Measurements from ENCODE around the gene TCF12. TPM values are rescaled to one million over a fixed set of nuclear protein-coding genes. Genes with fewer than 3 reads are reported as not detected.

The TCF12 gene
- polyA plus RNA-seq, 1 experiment = 447 TPM

- H3K9me3 ChIP-seq (ENCODE audit: control insufficient read depth, insufficient read depth, low read length) = no peaks in the 10 kb centered on the region; the same call in 1 of the 2 replicates
- TF ChIP-seq, protein P1, sequence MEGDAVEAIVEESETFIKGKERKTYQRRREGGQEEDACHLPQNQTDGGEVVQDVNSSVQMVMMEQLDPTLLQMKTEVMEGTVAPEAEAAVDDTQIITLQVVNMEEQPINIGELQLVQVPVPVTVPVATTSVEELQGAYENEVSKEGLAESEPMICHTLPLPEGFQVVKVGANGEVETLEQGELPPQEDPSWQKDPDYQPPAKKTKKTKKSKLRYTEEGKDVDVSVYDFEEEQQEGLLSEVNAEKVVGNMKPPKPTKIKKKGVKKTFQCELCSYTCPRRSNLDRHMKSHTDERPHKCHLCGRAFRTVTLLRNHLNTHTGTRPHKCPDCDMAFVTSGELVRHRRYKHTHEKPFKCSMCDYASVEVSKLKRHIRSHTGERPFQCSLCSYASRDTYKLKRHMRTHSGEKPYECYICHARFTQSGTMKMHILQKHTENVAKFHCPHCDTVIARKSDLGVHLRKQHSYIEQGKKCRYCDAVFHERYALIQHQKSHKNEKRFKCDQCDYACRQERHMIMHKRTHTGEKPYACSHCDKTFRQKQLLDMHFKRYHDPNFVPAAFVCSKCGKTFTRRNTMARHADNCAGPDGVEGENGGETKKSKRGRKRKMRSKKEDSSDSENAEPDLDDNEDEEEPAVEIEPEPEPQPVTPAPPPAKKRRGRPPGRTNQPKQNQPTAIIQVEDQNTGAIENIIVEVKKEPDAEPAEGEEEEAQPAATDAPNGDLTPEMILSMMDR (IDR thresholded peaks at IDR 0.05; ENCODE audit: low read depth, low read length) = no peak
- ChIA-PET CTCF (interaction anchor here (0.7 kb wide), 1 partner anchor 18 kb away, joined by 3 read pairs; no protein-coding TSS in a partner anchor), POLR2A (interaction anchor here (0.7 kb wide), 1 partner anchor 33 kb away, joined by 5 read pairs; no protein-coding TSS in a partner anchor)
- DNase-seq (ENCODE audit: low read depth, low spot score) = no peak
- no peaks in the 10 kb centered on the region for H3K27me3 ChIP-seq (ENCODE audit: control insufficient read depth, insufficient read depth, low read length)
- no peak overlapping the region for H3K27ac ChIP-seq (ENCODE audit: low read depth, low read length)
- H3K4me3 ChIP-seq (ENCODE audit: low read depth, low read length) = no peak overlapping the region
Observed at GRCh38 chr15:57323806-57324589, 405.6 kb downstream of the TCF12 start.

DNA sequence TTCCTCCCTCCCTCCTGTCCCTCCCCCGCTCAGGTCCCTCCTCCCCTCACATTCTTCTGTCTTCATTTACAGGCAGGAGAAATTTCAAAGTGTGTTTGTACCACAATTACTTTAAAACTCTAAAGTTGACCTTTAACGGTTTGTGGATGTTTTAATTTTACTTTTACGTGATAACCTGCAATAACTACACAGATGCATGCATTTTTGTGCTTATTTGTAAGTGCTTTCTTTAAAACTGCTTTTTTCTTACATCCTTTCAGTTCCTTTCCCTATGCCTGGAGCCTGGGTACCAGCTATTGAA lies 406.1 kb downstream of the TCF12 start:
- H3K4me3 ChIP-seq (ENCODE audit: low read depth, low read length) = no peak overlapping the region
- CTCF ChIA-PET = interaction anchor here (0.7 kb wide), 1 partner anchor 18 kb away, joined by 3 read pairs; no protein-coding TSS in a partner anchor
- DNase-seq (ENCODE audit: low read depth, low spot score) = no peak
- POLR2A ChIA-PET = interaction anchor here (0.7 kb wide), 1 partner anchor 34 kb away, joined by 5 read pairs; no protein-coding TSS in a partner anchor
- TF ChIP-seq, protein P1 (IDR thresholded peaks at IDR 0.05; ENCODE audit: low read depth, low read length) = no peak
- no peaks in the 10 kb centered on the region; the same call in 1 of the 2 replicates for H3K9me3 ChIP-seq (ENCODE audit: control insufficient read depth, insufficient read depth, low read length)
- no peak overlapping the region for H3K27ac ChIP-seq (ENCODE audit: low read depth, low read length)
- no peaks in the 10 kb centered on the region for H3K27me3 ChIP-seq (ENCODE audit: control insufficient read depth, insufficient read depth, low read length)

DNA sequence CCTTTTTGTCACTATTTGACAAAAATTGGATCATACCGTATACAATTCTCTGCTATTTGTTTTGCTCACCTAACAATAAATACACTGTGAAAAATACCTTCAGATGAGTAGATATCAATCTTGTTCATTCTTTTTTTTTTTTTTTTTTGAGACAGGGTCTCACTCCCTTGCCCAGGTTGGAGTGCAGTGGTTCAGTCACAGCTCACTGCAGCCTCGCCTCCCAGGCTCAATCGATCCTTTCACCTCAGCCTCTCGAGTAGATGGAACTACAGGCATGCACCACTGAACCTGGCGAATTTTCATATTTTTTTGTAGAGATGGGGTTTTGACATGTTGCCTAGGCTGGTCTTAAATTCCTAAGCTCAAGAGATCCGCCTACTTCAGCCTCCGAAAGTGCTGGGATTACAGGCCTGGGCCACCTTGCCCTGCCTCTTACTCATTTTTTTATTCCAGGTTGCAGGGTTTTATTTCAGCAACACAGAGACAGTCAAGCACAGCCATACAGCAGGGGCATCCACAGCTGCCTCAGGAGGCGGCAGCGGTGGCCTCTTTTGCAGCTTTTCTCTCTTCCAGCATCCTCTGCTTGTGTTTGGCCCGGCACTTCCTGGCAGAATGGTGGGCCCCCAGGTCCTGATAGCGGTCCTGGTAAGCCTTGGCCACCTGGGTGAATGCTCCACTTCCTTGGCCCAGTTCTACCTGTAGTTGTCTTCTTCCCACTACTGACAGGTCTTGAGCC lies 406.7 kb downstream of the TCF12 start:
- Histone ChIP-seq H3K27me3 (ENCODE audit: control insufficient read depth, insufficient read depth, low read length) (no peaks in the 10 kb centered on the region), H3K9me3 (ENCODE audit: control insufficient read depth, insufficient read depth, low read length) (no peaks in the 10 kb centered on the region; the same call in 1 of the 2 replicates), H3K27ac (ENCODE audit: low read depth, low read length) (no peak overlapping the region), H3K4me3 (ENCODE audit: low read depth, low read length) (no peak overlapping the region)
- ChIA-PET CTCF (interaction anchor here (0.7 kb wide), 1 partner anchor 19 kb away, joined by 3 read pairs; no protein-coding TSS in a partner anchor), POLR2A (interaction anchor here (0.7 kb wide), 1 partner anchor 34 kb away, joined by 5 read pairs; no protein-coding TSS in a partner anchor)
- TF ChIP-seq, protein P1 (IDR thresholded peaks at IDR 0.05; ENCODE audit: low read depth, low read length) = no peak
- no peak for DNase-seq (ENCODE audit: low read depth, low spot score)

- Histone ChIP-seq H3K27ac (ENCODE audit: low read depth, low read length) (no peak overlapping the region), H3K27me3 (ENCODE audit: control insufficient read depth, insufficient read depth, low read length) (no peaks in the 10 kb centered on the region), H3K9me3 (ENCODE audit: control insufficient read depth, insufficient read depth, low read length) (no peaks in the 10 kb centered on the region; the same call in 1 of the 2 replicates), H3K4me3 (ENCODE audit: low read depth, low read length) (no peak overlapping the region)
- CTCF ChIA-PET = interaction anchor here (0.8 to 1.9 kb wide), 3 partner anchors 14 to 835 kb away, joined by 5 to 8 read pairs (median 5); no protein-coding TSS in a partner anchor
- DNase-seq (ENCODE audit: low read depth, low spot score) = no peak
- TF ChIP-seq, protein P1 (IDR thresholded peaks at IDR 0.05; ENCODE audit: low read depth, low read length) = no peak
- POLR2A ChIA-PET = no interaction called here
Observed at GRCh38 chr15:57326196-57326595, 407.8 kb downstream of the TCF12 start.

Data from AG04450 (cell line).